Loucy (cell line): ENCODE measurements around the gene ATP11A.

ENCODE experiments used
- H2AFZ ChIP-seq: fragments of 200-600 bp; sonication (generic); 2 replicates; pipeline ENCODE4 v1.6.0; 2016; ENCODE audit warnings: antibody characterized with exemption, mild to moderate bottlenecking, low read length, moderate library complexity
- H3F3A ChIP-seq: fragments of 200-600 bp; 2 replicates; pipeline ENCODE4 v1.6.0; 2016; ENCODE audit warnings: antibody characterized with exemption, low read depth, mild to moderate bottlenecking
- H3K27me3 ChIP-seq: fragments of 200-600 bp; sonication (generic); 2 replicates; pipeline ENCODE4 v1.6.1; 2014; ENCODE audit warnings: low read length, mild to moderate bottlenecking; ENCODE audit not compliant: insufficient read depth, poor library complexity, severe bottlenecking
- H3K36me3 ChIP-seq: fragments of 200-600 bp; sonication (generic); 2 replicates; pipeline ENCODE4 v1.6.1; 2016; ENCODE audit warnings: low read length; ENCODE audit not compliant: insufficient read depth
- H3K4me1 ChIP-seq: fragments of 200-600 bp; sonication (generic); 2 replicates; pipeline ENCODE4 v1.5.1; 2014; ENCODE audit warnings: low read length, mild to moderate bottlenecking; ENCODE audit not compliant: insufficient read depth, poor library complexity, severe bottlenecking
- H3K4me2 ChIP-seq: fragments of 200-600 bp; sonication (generic); 2 replicates; pipeline ENCODE4 v1.6.0; 2014; ENCODE audit warnings: antibody characterized with exemption, low read length, low read depth, mild to moderate bottlenecking; ENCODE audit not compliant: poor library complexity, severe bottlenecking
- H3K4me3 ChIP-seq: fragments of 200-600 bp; sonication (generic); 2 replicates; pipeline ENCODE4 v1.5.1; 2014; ENCODE audit warnings: low read length, mild to moderate bottlenecking, mixed read lengths; ENCODE audit not compliant: poor library complexity, severe bottlenecking
- H3K79me2 ChIP-seq: fragments of 200-600 bp; sonication (generic); 2 replicates; pipeline ENCODE4 v1.6.1; 2014; ENCODE audit warnings: low read length; ENCODE audit not compliant: insufficient read depth
- H3K9ac ChIP-seq: fragments of 200-600 bp; sonication (generic); 2 replicates; pipeline ENCODE4 v1.6.0; 2014; ENCODE audit warnings: mild to moderate bottlenecking, low read depth, low read length, moderate library complexity; ENCODE audit not compliant: poor library complexity, severe bottlenecking
- H3K9me2 ChIP-seq: fragments of 200-600 bp; sonication (generic); replicated peaks from 2 replicates; pipeline ENCODE4 v1.6.1; 2016; ENCODE audit warnings: low read depth, low read length, mixed read lengths
- H3K9me3 ChIP-seq: fragments of 200-600 bp; sonication (generic); 2 replicates; pipeline ENCODE4 v1.6.1; 2014; ENCODE audit warnings: mild to moderate bottlenecking, antibody characterized with exemption, low read length, low read depth; ENCODE audit not compliant: insufficient read depth
- H4K20me1 ChIP-seq: fragments of 200-600 bp; sonication (generic); 2 replicates; pipeline ENCODE4 v1.6.0; 2014; ENCODE audit warnings: antibody characterized with exemption, low read length, mild to moderate bottlenecking; ENCODE audit not compliant: insufficient read depth, poor library complexity, severe bottlenecking
- EZH2phosphoT487 ChIP-seq: fragments of 200-600 bp; IDR thresholded peaks from 2 replicates; pipeline ENCODE4 v1.6.1; 2018; ENCODE audit warnings: antibody characterized with exemption, mild to moderate bottlenecking, moderate library complexity, borderline replicate concordance
- TF ChIP-seq, protein P1 (sequence below): fragments of 200-600 bp; sonication (generic); conservative IDR thresholded peaks from 2 replicates; pipeline ENCODE4 v1.5.1; 2014; ENCODE audit warnings: mild to moderate bottlenecking, antibody characterized with exemption, low read length

ATP11A gene

DNA sequence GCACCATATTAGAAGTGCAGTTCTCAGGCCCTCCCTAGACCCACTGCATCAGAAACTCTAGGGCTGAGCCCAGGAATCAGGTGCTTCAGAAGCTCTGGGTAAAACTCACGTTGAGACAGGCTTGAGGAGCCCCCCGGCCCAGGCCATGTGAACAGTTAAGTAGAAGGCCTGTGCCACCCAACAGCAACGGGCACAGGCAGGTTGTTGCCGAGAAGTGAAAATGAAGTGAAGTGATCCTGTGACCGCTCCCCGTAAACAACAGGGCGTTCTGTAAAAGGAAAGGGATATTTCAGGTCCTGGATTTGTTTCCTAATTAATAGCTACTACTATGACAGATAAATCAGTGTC, 128.8 kb downstream of the ATP11A start:
- H3K9me2 ChIP-seq, result no peaks in the 10 kb centered on the region
- H3K36me3 ChIP-seq, result peaks cover 34% of the 10 kb centered on the region; the same call in 1 of the 2 replicates
- H3K9me3 ChIP-seq, result no peaks in the 10 kb centered on the region; the same call in 1 of the 2 replicates
- no peaks in the 10 kb centered on the region for H3F3A ChIP-seq
- no peaks in the 10 kb centered on the region for H4K20me1 ChIP-seq
- no peaks in the 10 kb centered on the region for H3K27me3 ChIP-seq
- H3K4me1 ChIP-seq, result no peaks in the 10 kb centered on the region
- no peak overlapping the region for H3K4me2 ChIP-seq
- H3K4me3 ChIP-seq, result no peak overlapping the region
- H3K79me2 ChIP-seq, result no peaks in the 10 kb centered on the region
- no peak for TF ChIP-seq EZH2phosphoT487
- TF ChIP-seq, protein P1, sequence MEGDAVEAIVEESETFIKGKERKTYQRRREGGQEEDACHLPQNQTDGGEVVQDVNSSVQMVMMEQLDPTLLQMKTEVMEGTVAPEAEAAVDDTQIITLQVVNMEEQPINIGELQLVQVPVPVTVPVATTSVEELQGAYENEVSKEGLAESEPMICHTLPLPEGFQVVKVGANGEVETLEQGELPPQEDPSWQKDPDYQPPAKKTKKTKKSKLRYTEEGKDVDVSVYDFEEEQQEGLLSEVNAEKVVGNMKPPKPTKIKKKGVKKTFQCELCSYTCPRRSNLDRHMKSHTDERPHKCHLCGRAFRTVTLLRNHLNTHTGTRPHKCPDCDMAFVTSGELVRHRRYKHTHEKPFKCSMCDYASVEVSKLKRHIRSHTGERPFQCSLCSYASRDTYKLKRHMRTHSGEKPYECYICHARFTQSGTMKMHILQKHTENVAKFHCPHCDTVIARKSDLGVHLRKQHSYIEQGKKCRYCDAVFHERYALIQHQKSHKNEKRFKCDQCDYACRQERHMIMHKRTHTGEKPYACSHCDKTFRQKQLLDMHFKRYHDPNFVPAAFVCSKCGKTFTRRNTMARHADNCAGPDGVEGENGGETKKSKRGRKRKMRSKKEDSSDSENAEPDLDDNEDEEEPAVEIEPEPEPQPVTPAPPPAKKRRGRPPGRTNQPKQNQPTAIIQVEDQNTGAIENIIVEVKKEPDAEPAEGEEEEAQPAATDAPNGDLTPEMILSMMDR, result no peak
- no peak overlapping the region for H3K9ac ChIP-seq
- H2AFZ ChIP-seq, result no peak overlapping the region

DNA sequence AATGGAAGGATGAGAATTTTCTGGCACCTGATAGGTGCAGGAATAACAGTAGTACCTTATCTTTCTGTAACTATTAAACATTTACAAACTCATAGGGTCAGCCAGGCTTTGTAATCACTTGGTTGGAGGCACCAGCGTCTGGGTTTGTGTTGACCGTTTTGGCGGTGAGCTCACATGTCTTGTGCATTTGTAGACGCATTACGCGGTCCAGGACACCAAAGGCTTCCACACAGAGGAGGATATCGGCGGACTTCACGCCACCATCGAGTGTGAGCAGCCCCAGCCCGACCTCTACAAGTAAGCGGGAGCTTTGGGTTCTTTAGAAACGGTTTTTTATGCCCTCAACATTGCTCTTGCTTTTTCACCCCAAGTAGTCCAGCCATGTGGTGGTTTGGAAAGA, 129.3 kb downstream of the ATP11A start:
- Histone ChIP-seq H3K9me3 (no peaks in the 10 kb centered on the region; the same call in 1 of the 2 replicates), H3F3A (no peaks in the 10 kb centered on the region), H4K20me1 (no peaks in the 10 kb centered on the region), H3K79me2 (no peaks in the 10 kb centered on the region), H3K4me1 (no peaks in the 10 kb centered on the region), H3K27me3 (no peaks in the 10 kb centered on the region), H3K4me3 (no peak overlapping the region), H3K4me2 (no peak overlapping the region), H2AFZ (no peak overlapping the region), H3K36me3 (peaks cover 34% of the 10 kb centered on the region; the same call in 1 of the 2 replicates), H3K9me2 (no peaks in the 10 kb centered on the region), H3K9ac (no peak overlapping the region)
- no peak for TF ChIP-seq EZH2phosphoT487
- TF ChIP-seq, protein P1, result no peak

DNA sequence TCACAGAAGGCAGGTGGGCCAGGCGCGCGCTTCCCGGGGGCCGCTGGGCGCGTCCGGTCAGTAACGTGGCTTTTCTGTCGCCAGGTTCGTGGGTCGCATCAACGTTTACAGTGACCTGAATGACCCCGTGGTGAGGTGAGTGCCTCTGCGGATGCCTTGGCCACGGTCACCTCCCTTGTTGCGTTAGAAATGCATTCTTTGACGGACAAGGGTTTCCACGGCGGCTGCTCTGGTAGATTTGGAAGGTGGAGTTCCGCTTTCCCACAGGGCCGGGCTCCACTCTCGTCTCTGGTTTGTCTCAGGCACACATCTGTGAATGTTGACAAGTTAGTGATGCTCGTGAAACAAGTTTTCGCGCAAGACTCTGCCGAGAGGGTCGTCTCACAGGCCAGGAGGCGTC, 130.0 kb downstream of the ATP11A start:
- no peak overlapping the region for H2AFZ ChIP-seq
- peaks cover 6% of the 10 kb centered on the region for H3K4me1 ChIP-seq
- H3K79me2 ChIP-seq, result no peaks in the 10 kb centered on the region
- TF ChIP-seq, protein P1, result no peak
- no peak for TF ChIP-seq EZH2phosphoT487
- no peaks in the 10 kb centered on the region for H4K20me1 ChIP-seq
- H3K9me2 ChIP-seq, result no peaks in the 10 kb centered on the region
- H3K4me3 ChIP-seq, result no peak overlapping the region
- no peaks in the 10 kb centered on the region; the same call in 1 of the 2 replicates for H3K9me3 ChIP-seq
- H3K36me3 ChIP-seq, result peaks cover 34% of the 10 kb centered on the region; the same call in 1 of the 2 replicates
- H3K9ac ChIP-seq, result no peak overlapping the region
- no peaks in the 10 kb centered on the region for H3K27me3 ChIP-seq
- H3K4me2 ChIP-seq, result no peak overlapping the region
- H3F3A ChIP-seq, result no peaks in the 10 kb centered on the region
